HG03025 (cell line): Measurements from ENCODE around the gene NUFIP2.
"Not testable (repeated sequence)": the region's sequence is repeated elsewhere in the genome, so short reads cannot be mapped to it uniquely, and the experiment has no call there.

Experiments used
- ATAC-seq: cut with Tn5 transposase; IDR thresholded peaks from one replicate; pipeline ENCODE4 v1.9.1; 2021; ENCODE audit warnings: mild to moderate bottlenecking, moderate library complexity; ENCODE audit not compliant: unreplicated experiment, low FRiP score

The NUFIP2 gene

GRCh38 chr17:29293890-29294579, at the start of gene NUFIP2:
NUFIP2 (minus strand) TSS chr17:29294148; CDS start chr17:29294059, 89 bp downstream.
- peak; percentile 76 for ATAC-seq

GRCh38 chr17:29342158-29342765, 48.3 kb upstream of the NUFIP2 start:
- no peak for ATAC-seq

GRCh38 chr17:29341726-29342125, 47.8 kb upstream of the NUFIP2 start:
- ATAC-seq: no peak

GRCh38 chr17:29339016-29339415, 45.1 kb upstream of the NUFIP2 start:
- not testable (repeated sequence) for ATAC-seq

GRCh38 chr17:29331708-29332085, 37.7 kb upstream of the NUFIP2 start:
- no peak for ATAC-seq

GRCh38 chr17:29331075-29331707, 37.2 kb upstream of the NUFIP2 start:
- ATAC-seq: no peak

- ATAC-seq: no peak
Observed at GRCh38 chr17:29327412-29327811, 33.5 kb upstream of the NUFIP2 start.

- ATAC-seq: no peak
Observed at GRCh38 chr17:29326023-29326813, 32.3 kb upstream of the NUFIP2 start.

- ATAC-seq: no peak
Observed at GRCh38 chr17:29322363-29322762, 28.4 kb upstream of the NUFIP2 start.

- ATAC-seq: no peak
Observed at GRCh38 chr17:29303386-29303785, 9.4 kb upstream of the NUFIP2 start.

- ATAC-seq: no peak
Observed at GRCh38 chr17:29299031-29299430, 5.1 kb upstream of the NUFIP2 start.

GRCh38 chr17:29295420-29295819, 1.5 kb upstream of the NUFIP2 start:
- ATAC-seq: no peak

- ATAC-seq: no peak
Observed at GRCh38 chr17:29294580-29294900, 592 bp upstream of the NUFIP2 start.

- ATAC-seq: peak; percentile 10
Observed at GRCh38 chr17:29292992-29293889, 707 bp downstream of the NUFIP2 start.

GRCh38 chr17:29292071-29292991, 1.6 kb downstream of the NUFIP2 start:
- ATAC-seq: no peak

GRCh38 chr17:29291163-29291752, 2.7 kb downstream of the NUFIP2 start:
- no peak for ATAC-seq

GRCh38 chr17:29289852-29290251, 4.1 kb downstream of the NUFIP2 start:
- no peak for ATAC-seq

GRCh38 chr17:29283961-29284360, 10.0 kb downstream of the NUFIP2 start:
- no peak for ATAC-seq

- no peak for ATAC-seq
Observed at GRCh38 chr17:29283496-29283895, 10.5 kb downstream of the NUFIP2 start.
